SK-N-SH treated with all-trans-retinoic acid at 6 μM for 48 hours (cell line): Measurements from ENCODE around the gene ATP8A2.

Experiments
- ATAC-seq: fragments of 200-7000 bp; cut with Tn5 transposase; 3 replicates; pipeline ENCODE4 v1.9.1; 2020; ENCODE audit warnings: mild to moderate bottlenecking, moderate library complexity
- ARNTL ChIP-seq: fragments of 450-650 bp; formaldehyde crosslinking; IDR thresholded peaks from 2 replicates; pipeline ENCODE4 v1.5.0; 2020; ENCODE audit warnings: low read depth, mild to moderate bottlenecking, moderate library complexity, borderline replicate concordance
- BACH2 ChIP-seq: fragments of 250-450 bp; sonication (Bioruptor Pico); IDR thresholded peaks from 2 replicates; pipeline ENCODE4 v1.9.0; 2021; ENCODE audit warnings: mild to moderate bottlenecking, borderline replicate concordance
- ESRRG ChIP-seq: fragments of 250-450 bp; sonication (Bioruptor Pico); IDR thresholded peaks from 2 replicates; pipeline ENCODE4 v1.6.1; 2021; ENCODE audit warnings: mild to moderate bottlenecking
- GLIS3 ChIP-seq: fragments of 250-450 bp; sonication (Bioruptor Pico); IDR thresholded peaks from 2 replicates; pipeline ENCODE4 v1.5.0; 2020; ENCODE audit warnings: mild to moderate bottlenecking, moderate library complexity
- ISL1 ChIP-seq: fragments of 250-450 bp; sonication (Bioruptor Pico); IDR thresholded peaks from 2 replicates; pipeline ENCODE4 v2.1.2; 2022; ENCODE audit warnings: mild to moderate bottlenecking, moderate library complexity
- OSR1 ChIP-seq: fragments of 250-450 bp; sonication (Bioruptor Pico); IDR thresholded peaks from 2 replicates; pipeline ENCODE4 v1.8.0; 2022; ENCODE audit warnings: moderate library complexity, mild to moderate bottlenecking, inconsistent platforms
- PATZ1 ChIP-seq: fragments of 250-450 bp; sonication (Bioruptor Pico); IDR thresholded peaks from 2 replicates; pipeline ENCODE4 v1.8.0; 2020; ENCODE audit warnings: mild to moderate bottlenecking, moderate library complexity, borderline replicate concordance
- POU6F1 ChIP-seq: fragments of 250-450 bp; sonication (Bioruptor Pico); IDR thresholded peaks from 2 replicates; pipeline ENCODE4 v1.8.0; 2021; ENCODE audit warnings: low read depth, mild to moderate bottlenecking, moderate library complexity, borderline replicate concordance
- PPARA ChIP-seq: fragments of 250-450 bp; sonication (Bioruptor Pico); IDR thresholded peaks from 2 replicates; pipeline ENCODE4 v1.5.0; 2020; ENCODE audit warnings: mild to moderate bottlenecking, borderline replicate concordance
- RARB ChIP-seq: fragments of 250-450 bp; sonication (Bioruptor Pico); IDR thresholded peaks from 2 replicates; pipeline ENCODE4 v1.8.0; 2021; ENCODE audit warnings: mild to moderate bottlenecking, moderate library complexity
- SNAI2 ChIP-seq: fragments of 250-450 bp; sonication (Bioruptor Pico); IDR thresholded peaks from 2 replicates; pipeline ENCODE4 v1.5.0; 2020; ENCODE audit warnings: mild to moderate bottlenecking, moderate library complexity
- TCF4 ChIP-seq: fragments of 250-450 bp; sonication (Bioruptor Pico); IDR thresholded peaks from 2 replicates; pipeline ENCODE4 v1.8.0; 2021; ENCODE audit warnings: mild to moderate bottlenecking, moderate library complexity, borderline replicate concordance
- TOX ChIP-seq: fragments of 250-450 bp; sonication (Bioruptor Pico); IDR thresholded peaks from 2 replicates; pipeline ENCODE4 v1.8.0; 2021; ENCODE audit warnings: mild to moderate bottlenecking, moderate library complexity, borderline replicate concordance
- TSHZ2 ChIP-seq: fragments of 250-450 bp; sonication (Bioruptor Pico); IDR thresholded peaks from 2 replicates; pipeline ENCODE4 v1.5.0; 2020; ENCODE audit warnings: mild to moderate bottlenecking, moderate library complexity
- ZC3H10 ChIP-seq: fragments of 250-450 bp; sonication (Bioruptor Pico); IDR thresholded peaks from 2 replicates; pipeline ENCODE4 v1.5.1; 2021; ENCODE audit warnings: mild to moderate bottlenecking, moderate library complexity
- ZFP3 ChIP-seq: fragments of 250-450 bp; sonication (Bioruptor Pico); IDR thresholded peaks from 2 replicates; pipeline ENCODE4 v1.5.0; 2020; ENCODE audit warnings: mild to moderate bottlenecking, moderate library complexity
- ZFP30 ChIP-seq: fragments of 450-650 bp; formaldehyde crosslinking; IDR thresholded peaks from 2 replicates; pipeline ENCODE4 v1.5.0; 2022; ENCODE audit warnings: mild to moderate bottlenecking, moderate library complexity
- ZNF565 ChIP-seq: fragments of 450-650 bp; formaldehyde crosslinking; conservative IDR thresholded peaks from 2 replicates; pipeline ENCODE4 v1.5.0; 2020; ENCODE audit warnings: low read depth, mild to moderate bottlenecking, moderate library complexity
- ZNF70 ChIP-seq: fragments of 450-650 bp; formaldehyde crosslinking; IDR thresholded peaks from 2 replicates; pipeline ENCODE4 v1.5.0; 2020; ENCODE audit warnings: mild to moderate bottlenecking, moderate library complexity
- ZNF8 ChIP-seq: fragments of 450-650 bp; formaldehyde crosslinking; IDR thresholded peaks from 2 replicates; pipeline ENCODE4 v1.5.0; 2020; ENCODE audit warnings: mild to moderate bottlenecking, moderate library complexity
- TF ChIP-seq, protein P1 (sequence below): fragments of 250-450 bp; sonication (Bioruptor Pico); IDR thresholded peaks from 2 replicates; pipeline ENCODE4 v1.5.1; 2021; ENCODE audit warnings: mild to moderate bottlenecking, moderate library complexity
- TF ChIP-seq, protein P2 (sequence below): fragments of 250-450 bp; sonication (Bioruptor Pico); IDR thresholded peaks from 2 replicates; pipeline ENCODE4 v1.5.1; 2020; ENCODE audit warnings: low read depth, mild to moderate bottlenecking, moderate library complexity

ATP8A2 gene

DNA sequence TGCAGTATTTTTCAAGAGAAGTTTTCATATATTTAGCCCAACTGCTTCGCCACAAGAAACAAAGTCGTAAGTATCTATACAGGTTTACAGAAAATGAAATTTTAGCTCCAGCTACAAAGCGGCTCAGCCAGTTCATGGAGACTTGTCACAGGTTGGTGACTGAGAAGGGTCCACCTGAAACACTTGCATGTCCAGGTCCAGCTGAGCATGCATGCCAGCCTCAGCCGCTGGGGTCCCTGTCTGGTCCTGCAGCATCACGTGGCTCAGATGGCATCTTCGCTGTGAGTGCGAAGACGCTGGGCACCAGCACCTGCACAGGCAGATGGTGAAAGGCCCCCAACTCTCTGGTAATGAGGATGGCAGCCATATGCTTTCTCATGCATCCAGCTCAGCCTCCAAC lies 616.2 kb downstream of the ATP8A2 start (continued):
- TF ChIP-seq, protein P1, sequence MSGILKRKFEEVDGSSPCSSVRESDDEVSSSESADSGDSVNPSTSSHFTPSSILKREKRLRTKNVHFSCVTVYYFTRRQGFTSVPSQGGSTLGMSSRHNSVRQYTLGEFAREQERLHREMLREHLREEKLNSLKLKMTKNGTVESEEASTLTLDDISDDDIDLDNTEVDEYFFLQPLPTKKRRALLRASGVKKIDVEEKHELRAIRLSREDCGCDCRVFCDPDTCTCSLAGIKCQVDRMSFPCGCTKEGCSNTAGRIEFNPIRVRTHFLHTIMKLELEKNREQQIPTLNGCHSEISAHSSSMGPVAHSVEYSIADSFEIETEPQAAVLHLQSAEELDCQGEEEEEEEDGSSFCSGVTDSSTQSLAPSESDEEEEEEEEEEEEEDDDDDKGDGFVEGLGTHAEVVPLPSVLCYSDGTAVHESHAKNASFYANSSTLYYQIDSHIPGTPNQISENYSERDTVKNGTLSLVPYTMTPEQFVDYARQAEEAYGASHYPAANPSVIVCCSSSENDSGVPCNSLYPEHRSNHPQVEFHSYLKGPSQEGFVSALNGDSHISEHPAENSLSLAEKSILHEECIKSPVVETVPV = no peak

DNA sequence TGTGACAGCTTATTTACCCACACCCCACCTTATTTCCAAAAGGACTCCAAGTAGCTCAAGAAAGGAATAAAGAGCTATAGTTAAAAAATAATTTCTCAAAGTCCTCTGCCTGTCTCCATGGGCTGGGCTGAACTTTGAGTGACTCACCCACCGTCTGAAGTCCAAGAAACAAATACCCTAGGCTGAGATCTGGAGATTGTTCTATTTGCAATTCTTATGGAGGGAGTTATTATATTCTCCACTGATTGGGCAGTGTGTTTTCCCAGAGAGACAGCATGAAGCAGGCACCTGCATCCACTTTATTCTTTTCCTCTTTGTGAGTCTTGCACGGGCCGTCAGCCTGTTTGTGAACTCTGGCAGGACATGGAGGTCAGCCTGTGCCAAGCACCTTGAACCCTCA lies 616.9 kb downstream of the ATP8A2 start:
- TF ChIP-seq TSHZ2 (no peak), TOX (no peak), BACH2 (CRISPR knock-in tag) (no peak), PPARA (CRISPR knock-in tag) (no peak), ZFP30 (CRISPR knock-in tag) (no peak), ZC3H10 (CRISPR knock-in tag) (no peak), PATZ1 (CRISPR knock-in tag) (no peak)
- TF ChIP-seq, protein P1 = no peak
- TF ChIP-seq, all 23 proteins: peak for 0

DNA sequence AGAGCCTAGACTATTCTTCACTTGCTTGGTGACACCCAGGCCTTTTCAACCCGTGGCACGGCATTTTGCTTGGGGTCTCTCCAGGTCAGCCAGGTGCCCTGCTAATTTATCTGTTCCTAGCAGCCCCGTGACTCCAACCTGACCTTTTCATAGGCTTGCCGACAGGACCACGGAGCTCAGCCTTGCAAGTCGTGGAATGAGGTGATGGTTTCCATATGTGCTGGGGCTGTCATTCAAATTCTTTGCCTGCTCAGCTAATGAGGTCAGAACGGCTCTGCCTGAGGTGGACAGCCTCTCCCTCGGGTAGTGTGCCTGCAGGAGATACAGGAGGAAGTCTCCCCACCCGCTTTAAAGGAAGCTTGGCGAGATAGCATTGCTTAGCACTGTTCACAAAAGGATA lies 619.0 kb downstream of the ATP8A2 start:
- ATAC-seq = no peak
- TF ChIP-seq POU6F1 (CRISPR knock-in tag) = no peak
- TF ChIP-seq ZFP3 (CRISPR knock-in tag) = no peak
- TF ChIP-seq OSR1 = no peak
- TF ChIP-seq ZNF70 = no peak
- TF ChIP-seq ZC3H10 (CRISPR knock-in tag) = no peak
- TF ChIP-seq ZNF8 (CRISPR knock-in tag) = no peak
- TF ChIP-seq, protein P1 = no peak
- TF ChIP-seq SNAI2 (CRISPR knock-in tag) = no peak
- TF ChIP-seq ESRRG (CRISPR knock-in tag) = no peak
- TF ChIP-seq GLIS3 (CRISPR knock-in tag) = no peak
- no peak for TF ChIP-seq TOX
- no peak for TF ChIP-seq ISL1 (CRISPR knock-in tag)
- TF ChIP-seq ZNF565 = no peak
- no peak for TF ChIP-seq TSHZ2
- no peak for TF ChIP-seq TCF4
- TF ChIP-seq BACH2 (CRISPR knock-in tag) = no peak
- TF ChIP-seq, protein P2, sequence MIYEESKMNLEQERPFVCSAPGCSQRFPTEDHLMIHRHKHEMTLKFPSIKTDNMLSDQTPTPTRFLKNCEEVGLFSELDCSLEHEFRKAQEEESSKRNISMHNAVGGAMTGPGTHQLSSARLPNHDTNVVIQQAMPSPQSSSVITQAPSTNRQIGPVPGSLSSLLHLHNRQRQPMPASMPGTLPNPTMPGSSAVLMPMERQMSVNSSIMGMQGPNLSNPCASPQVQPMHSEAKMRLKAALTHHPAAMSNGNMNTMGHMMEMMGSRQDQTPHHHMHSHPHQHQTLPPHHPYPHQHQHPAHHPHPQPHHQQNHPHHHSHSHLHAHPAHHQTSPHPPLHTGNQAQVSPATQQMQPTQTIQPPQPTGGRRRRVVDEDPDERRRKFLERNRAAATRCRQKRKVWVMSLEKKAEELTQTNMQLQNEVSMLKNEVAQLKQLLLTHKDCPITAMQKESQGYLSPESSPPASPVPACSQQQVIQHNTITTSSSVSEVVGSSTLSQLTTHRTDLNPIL (CRISPR knock-in tag) = no peak
- TF ChIP-seq ARNTL (CRISPR knock-in tag) = no peak
- TF ChIP-seq RARB (CRISPR knock-in tag) = no peak

More for the DNA sequence above, 616.9 kb downstream of the ATP8A2 start:
- no peak for ATAC-seq
